Fibroblast of skin of abdomen (primary cell): ENCODE results near the gene FKTN. TPM values are rescaled to one million over a fixed set of nuclear protein-coding genes. Genes with fewer than 3 reads are reported as not detected.
"Not testable (repeated sequence)": the region's sequence is repeated elsewhere in the genome, so short reads cannot be mapped to it uniquely, and the experiment has no call there.

Experiments used
- DNase-seq: peaks from one replicate; pipeline ENCODE4 v3.0.0-alpha.2; 2013
- polyA plus RNA-seq, 2 experiments: library from polyadenylated mRNA; unstranded; fragments of 120-200 nt; gene quantifications; one replicate each; pipeline ENCODE4 v1.2.1, GENCODE V29; 2013; ENCODE audit not compliant: insufficient read length in 2 of 2

The FKTN gene
- 18.7 TPM for polyA plus RNA-seq (2013, experiment 1 of 2; ENCODE audit: insufficient read length)
- 17.6 TPM for polyA plus RNA-seq (2013, experiment 2 of 2; ENCODE audit: insufficient read length)

DNA sequence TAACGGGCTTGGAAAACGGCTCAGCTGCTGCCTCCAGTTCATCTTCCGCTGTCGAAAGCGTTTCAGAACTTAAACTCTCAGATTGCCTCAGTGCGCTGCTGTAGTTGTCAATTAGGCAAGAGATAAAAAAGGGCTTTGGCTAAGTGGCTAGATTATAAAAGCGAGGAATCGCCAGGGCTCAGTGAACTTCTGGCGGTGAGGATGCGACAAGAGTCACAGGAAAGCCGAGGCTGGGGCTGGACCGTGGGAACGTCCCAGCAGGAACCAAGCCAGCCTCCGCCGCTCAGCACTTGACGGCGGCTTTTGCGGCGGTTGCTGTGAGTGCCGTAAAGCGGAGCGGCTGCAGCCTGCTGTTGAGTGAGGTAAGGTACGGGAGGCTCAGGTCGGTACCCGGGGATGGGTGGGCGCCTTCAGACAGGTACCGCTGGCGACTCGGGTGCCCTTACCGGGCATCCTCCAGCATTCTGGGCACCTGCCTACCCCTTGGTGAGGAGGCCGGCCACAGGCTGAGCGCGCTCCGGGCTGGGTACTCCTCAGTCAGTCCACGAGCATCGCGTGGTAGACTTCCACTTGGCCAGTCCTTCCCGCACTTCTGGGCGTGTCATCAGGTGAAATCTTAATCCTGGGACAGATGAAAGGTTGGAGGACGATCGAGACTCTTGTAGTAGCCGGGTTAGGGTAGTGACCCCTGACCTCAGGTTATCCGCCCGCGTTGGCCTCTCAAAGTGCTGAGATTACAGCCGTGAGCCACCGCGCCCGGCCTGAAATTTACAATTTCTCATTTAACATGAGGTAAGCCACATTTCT lies at the start of gene FKTN:
FKTN (plus strand) TSS at position 328 of the 807 bp plus-strand sequence. CDS start 16,902 bp downstream, outside the sequence.
- peak; percentile 82 for DNase-seq

DNA sequence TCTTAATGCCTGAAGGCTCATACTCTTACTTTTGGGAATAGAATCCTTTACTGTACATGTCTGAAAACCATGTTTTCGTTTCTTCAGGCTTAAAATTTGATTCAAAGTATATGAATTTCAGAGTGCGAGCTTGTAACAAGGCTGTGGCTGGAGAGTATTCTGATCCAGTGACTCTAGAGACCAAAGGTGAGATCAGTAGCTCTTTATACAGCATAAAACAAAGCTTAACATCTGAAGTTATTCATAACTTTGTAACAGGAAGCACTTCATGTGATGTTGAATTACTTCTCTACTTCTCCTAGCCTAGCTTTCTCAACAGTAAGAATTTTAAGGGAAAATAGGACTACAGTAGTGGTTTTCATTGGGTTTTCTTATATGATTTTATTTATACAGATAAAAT lies 49.4 kb upstream of the FKTN start:
- no peak for DNase-seq

DNA sequence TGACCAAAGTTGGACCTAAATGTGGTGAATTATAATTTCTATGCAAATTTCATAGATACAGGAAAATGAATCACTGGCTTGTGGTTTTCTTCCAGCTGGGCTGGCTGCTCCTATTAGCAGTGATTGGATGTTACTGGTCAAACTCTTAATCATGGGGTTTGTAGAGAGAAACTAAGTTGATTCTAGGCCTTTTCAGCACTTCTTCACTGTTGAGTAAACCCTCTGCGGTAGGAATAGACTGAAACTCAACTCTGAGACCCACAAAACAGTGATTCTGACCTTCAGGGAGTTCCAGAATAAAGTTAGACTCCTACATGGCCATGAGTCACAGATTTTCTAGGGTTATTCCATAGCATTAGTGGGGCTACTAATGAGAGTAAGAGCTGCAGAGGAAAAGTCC lies 47.9 kb upstream of the FKTN start:
- peak; percentile 83 for DNase-seq

DNA sequence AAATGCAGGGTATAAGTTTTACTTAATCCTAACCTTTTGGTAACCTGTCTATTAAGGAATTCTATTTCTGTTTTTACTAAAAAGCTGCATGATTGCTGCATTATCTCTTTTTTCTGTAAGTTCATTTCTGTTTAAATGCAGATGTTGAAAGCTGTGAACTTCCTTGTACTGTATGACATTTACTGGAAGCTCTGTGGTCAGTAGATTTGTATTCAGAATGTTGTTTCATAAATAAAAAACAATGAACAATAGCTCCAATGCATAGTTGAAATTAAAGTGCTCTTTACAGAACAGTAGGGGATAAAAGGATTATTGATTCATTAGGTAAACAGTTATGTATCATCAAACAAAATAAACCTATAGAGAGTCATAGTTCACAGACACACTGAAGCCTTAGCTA lies 46.5 kb upstream of the FKTN start:
- no peak for DNase-seq

DNA sequence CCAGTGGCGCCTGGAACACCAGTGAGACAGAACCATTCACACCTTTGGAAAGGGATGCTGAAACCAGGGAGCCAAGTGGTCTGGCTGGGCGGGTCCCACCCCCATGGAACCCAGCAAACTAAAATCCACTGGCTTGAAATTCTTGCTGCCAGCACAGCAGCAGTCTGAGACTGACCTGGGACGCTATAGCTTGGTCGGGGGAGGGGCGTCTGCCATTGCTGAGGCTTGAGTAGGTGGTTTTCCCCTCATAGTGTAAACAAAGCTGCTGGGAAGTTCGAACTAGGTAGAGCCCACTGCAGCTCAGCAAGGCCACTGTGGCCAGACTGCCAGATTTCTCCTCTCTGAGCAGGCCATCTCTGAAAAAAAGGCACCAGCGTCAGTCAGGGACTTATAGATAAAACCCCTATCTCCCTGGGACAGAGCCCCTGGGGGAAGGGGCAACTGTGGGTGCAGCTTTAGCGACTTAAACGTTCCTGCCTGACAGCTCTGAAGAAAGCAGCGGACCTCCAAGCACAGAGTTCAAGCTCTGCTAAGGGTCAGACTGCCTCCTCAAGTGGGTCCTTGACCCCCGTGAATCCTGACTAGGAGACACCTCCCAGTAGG lies 42.0 kb upstream of the FKTN start:
- DNase-seq: no peak

DNA sequence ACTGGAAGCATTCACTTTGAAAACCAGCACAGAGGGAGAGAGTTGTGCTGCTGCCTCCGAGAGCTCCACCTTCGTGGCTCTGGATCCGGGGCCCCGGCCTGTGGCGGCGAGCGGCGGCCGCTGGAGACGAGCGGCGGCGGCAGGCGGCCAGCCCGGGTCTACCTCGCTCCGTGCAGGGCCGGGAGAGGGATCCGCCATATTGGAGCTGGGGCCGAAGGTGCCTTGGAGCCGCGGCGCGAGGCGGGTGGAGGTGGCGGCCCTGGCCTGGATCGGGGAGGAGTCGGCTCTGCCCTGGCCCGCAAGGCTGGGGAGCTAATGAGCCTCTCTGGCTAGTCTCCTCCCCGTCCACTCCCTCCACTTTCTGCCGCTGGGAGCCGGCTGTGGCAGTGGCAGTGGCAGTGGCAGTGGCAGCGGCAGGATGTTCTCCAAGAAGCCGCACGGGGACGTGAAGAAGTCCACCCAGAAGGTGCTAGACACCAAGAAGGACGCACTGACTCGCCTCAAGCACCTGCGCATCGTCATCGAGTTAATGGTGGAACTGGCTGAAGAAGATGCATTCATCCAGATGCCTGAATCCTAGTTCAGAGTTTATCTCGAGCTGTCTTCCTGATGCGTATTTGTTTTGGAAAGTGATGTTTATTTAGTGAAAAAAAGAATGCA lies 38.1 kb upstream of the FKTN start:
- DNase-seq: not testable (repeated sequence)

DNA sequence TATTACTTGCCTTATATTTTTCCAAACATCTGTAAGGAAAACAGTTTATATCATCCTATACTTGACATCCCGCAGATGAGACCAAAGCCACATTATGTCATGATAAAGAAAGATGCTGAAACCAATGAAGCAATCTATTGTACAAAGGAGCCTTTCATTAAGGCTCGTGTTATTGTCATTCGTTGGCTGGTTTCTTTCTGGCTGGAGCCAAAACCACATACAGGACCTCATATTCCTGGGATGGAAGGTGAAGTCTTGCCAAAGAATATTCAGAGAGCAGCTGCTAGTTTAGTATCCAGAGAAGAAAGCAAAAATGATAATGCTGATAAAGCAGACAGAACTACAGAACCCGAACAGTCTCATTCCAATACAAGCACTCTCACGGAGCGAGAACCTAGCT lies 36.9 kb upstream of the FKTN start:
- not testable (repeated sequence) for DNase-seq

DNA sequence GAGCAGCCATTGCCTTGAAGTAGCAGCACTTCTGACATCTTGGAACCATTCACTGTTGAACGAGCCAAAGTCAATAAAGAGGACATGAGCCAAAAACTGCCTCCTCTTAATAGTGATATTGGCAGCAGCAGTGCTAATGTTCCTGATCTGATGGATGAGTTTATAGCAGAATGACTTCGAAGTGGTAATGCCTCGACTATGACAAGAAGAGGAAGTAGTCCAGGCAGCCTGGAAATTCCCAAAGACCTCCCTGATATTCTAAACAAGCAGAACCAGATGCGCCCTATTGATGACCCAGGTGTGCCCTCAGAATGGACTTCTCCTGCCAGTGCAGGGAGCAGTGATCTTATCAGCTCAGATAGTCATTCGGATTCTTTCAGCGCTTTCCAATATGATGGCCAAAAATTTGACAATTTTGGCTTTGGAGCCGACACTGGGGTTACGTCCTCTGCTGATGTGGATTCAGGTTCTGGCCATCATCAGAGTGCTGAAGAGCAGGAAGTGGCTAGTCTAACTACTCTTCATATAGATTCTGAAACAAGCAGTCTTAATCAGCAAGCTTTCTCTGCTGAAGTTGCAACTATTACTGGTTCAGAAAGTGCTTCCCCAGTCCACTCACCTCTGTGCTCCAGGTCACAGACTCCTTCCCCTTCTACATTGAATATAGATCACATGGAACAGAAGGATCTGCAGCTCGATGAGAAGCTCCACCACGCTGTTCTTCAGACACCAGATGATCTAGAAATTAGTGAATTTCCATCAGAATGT lies 35.1 kb upstream of the FKTN start:
- not testable (repeated sequence) for DNase-seq

DNA sequence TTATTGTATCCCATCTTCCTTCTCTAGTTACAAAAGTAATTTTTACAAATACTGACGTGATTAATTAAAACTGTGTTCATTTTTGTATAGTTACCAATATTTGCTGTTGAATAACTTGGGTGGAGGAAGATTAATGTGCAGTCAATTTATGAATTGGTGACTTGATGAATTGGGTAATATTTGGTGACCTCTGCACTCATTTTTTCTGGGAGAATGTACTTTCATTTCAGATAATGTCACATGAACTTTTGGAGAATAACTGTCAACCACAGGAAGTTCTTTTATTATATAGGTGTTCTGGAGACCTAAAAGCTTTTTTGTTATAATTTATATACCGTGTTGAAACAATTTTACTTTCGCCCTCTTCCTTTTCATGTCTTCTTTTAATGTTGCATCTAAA lies 26.4 kb upstream of the FKTN start:
- DNase-seq: no peak

DNA sequence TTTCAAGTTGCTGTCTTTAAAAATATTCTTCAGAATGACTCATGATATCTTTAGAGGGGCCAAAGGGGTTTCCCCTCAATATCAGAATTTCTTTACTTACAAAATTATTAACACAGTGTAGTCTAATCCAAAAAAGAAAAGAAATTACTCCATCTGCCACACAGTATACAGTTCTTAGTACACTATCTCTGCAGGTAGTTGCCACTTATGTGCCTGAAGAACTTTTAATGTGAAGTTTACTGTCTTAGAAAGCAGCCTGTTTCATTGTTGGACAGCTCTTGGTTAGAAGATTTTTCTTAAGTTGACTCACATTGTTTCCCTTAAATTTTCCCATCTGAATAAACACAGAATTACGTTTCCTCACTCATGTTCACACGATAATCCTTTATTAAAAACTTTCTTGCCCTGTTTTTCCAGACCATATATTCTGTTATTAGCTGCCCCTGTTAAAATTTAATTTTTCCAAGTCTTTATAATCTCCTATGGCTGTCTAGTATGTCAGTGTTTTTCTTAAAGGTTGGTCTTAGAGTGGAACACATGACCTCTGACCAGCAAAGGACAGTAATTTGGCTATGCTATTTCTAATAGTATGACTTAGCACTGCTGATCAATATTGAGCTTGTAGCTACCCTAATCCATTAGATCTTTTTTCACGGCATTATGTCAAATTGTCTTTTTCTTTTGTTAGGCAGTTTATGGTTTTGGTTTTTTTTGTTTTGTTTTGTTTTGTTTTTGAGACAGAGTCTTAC lies 21.8 kb upstream of the FKTN start:
- DNase-seq: no peak

DNA sequence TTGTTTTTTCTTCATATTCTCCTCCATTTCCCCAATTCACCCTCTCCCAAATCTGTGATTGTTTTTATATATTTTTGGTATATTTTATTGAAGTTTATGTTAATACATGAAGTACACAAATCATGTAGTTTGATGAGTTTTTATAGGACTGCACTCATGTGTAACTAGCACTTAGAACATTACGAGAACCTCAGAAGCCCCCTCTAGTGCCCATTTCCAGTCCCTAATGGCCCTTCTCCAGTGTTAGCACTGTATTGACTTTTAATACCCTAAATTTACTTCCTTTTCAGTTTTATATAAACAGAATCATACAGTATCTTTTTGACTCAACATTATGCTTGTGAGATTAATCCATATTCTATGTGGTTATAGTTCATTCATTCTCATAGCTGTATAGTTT lies 18.5 kb upstream of the FKTN start:
- no peak for DNase-seq

DNA sequence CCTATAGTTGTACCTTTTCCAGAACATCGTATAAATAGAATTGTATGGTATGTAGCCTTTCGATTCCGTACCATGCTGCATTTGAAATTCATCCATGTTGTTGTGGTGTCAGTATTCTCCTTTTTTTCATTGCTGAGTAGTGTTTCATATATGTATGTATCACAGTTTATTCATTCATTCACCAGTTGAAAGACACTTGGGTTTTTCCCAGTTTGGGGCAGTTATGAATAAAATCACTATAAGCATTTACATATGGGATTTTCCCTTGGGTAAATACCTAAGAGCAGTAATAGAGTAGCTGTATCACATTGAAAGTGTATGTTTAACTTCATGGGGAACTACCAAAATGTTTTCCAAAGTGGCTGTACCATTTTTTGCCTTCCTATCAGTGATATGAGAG lies 16.1 kb upstream of the FKTN start:
- no peak for DNase-seq

DNA sequence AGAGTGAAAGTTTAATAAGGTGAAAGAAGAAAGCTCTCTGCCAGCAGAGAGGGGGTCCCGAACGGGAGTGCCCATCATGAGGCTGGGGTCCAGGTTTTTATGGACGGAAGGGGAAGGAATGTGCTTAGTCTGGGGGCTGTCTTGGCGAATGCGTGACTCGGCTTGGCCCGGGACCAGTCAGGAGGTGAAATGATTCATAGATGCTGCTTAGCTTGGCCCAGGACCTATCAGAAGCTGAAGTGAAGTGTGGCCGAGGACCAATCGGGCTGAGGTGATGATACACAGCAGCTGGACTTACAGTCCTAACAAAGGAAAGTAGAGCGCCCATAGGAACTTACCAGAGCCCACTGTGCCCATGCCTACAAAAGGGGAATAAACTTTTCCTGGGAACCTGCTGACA lies 3.9 kb upstream of the FKTN start:
- DNase-seq: peak; percentile 1

DNA sequence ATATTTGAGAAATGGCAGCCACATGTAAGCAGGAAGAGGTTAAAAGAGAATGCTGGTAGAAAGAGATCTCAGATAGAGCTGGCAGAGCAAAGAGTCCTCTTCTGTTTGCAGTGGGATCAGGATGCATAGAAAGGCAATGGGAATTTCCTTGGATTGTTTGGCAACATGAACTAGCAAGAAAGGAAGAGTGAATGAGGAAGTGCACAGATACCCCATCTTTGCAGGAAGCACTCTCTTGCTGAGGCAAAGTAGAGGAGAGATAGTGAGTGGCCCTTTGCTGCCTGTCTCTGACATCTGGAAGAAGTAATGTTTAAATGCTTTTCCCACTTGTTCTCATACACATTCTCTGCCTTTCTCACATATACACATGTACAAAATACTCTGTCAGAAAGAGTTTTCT lies 14.5 kb downstream of the FKTN start:
- no peak for DNase-seq

DNA sequence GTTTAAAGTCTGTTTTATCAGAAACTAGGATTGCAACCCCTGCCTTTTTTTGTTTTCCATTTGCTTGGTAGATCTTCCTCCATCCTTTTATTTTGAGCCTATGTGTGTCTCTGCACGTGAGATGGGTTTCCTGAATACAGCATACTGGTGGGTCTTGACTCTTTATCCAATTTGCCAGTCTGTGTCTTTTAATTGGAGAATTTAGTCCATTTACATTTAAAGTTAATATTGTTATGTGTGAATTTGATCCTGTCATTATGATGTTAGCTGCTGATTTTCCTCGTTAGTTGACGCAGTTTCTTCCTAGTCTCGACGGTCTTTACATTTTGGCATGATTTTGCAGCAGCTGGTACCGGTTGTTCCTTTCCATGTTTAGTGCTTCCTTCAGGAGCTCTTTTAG lies 22.0 kb downstream of the FKTN start:
- not testable (repeated sequence) for DNase-seq

DNA sequence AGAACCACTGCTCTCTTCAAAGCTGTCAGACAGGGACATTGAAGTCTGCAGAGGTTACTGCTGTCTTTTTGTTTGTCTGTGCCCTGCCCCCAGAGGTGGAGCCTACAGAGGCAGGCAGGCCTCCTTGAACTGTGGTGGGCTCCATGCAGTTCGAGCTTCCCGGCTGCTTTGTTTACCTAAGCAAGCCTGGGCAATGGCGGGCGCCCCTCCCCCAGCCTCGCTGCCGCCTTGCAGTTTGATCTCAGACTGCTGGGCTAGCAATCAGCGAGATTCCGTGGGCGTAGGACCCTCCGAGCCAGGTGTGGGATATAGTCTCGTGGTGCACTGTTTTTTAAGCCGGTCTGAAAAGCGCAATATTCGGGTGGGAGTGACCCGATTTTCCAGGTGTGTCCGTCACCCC lies 23.6 kb downstream of the FKTN start:
- DNase-seq: not testable (repeated sequence)

DNA sequence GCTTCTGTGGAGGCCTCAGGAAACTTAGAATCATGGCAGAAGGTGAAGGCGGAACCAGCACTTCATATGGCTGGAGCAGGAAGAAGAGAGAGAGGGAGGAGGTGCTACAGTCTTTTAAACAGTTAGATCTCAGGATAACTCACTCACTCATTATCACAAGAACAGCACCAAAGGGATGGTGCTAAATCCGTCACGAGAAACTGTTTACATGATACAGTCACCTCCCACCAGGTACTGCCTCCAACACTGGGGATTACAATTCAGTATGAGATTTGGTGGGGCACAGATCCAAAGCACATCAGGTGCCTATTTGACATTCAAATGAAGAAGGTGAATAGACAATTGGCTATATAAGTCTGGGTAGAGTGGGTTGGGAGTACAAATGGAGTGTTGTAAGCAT lies 35.2 kb downstream of the FKTN start:
- DNase-seq: no peak

DNA sequence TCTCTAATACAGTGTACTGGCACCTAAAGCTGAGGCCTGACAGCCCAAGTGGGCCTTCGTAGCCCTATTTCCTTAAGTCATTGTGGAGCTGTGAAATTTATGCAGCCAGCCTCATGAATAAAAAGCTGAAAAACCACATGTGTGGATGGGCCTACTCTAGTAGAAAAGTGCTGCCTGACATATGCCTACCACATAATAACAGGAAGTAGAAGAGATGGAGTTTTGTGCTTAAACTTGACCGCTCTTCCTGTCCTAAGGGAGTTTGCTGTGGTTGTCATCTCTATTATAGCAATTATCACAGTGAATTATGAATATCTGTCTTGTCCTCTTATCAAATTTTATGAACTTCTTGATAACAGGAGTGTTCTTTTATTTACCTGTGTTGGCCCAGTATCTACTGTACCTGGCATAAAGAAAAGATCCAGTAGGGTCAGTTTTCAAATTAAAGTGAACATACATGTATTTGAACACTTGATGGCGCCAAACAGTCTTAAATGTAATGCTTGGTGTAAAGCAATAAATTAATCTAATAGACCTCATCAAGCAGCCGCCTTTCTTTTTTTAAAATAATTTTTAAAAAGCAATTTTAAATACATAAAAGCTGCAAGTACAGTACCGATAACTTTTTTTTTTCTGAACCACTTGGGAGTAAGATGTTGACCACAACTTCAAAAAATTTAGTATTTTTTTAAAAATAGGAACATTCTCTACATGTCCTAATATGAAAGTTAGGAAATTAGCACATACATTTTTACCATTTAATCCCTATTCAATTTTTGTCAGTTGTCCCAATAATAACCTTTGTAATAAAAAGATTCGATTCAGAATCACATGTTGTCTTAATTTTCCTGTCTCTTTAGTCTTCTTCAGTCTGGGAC lies 51.0 kb downstream of the FKTN start:
- peak; percentile 22 for DNase-seq

DNA sequence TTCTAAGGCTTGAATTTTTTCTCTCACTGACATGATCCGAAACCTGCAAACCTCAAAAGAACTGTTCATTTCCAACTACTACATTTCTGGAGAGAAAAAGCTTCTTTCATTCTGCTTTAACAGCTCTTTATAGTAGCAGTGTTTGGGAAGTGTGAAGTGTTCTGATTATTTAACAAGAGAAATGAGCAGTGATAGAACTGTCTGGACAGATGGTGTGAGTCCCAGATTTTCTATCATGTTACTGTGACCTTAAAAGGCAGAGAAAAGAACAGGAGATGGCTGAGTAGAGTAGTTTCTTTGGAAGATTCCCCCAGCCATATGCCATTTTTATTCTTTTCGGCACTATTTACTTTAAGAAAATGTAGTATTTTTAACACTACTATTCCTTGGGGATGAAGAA lies 63.1 kb downstream of the FKTN start:
- DNase-seq: no peak

DNA sequence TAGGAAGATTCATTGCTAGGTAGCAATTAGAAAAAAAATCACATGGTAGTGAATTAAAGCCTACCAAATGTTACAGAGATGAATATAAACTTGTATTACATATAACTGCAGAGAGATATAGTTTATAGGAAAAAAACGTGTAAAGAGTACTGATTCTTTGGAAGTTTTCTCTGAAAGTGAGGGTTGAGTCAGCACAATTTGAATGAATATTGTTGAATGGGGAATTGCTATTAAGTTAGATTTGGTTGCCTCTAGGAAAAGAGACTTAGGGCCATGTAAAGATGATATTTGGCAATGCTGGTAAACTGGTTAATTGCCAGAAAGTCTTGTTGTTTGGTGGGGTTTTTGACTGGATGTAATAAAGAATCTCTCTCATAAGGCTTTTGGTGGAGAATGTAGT lies 67.2 kb downstream of the FKTN start:
- DNase-seq: no peak

DNA sequence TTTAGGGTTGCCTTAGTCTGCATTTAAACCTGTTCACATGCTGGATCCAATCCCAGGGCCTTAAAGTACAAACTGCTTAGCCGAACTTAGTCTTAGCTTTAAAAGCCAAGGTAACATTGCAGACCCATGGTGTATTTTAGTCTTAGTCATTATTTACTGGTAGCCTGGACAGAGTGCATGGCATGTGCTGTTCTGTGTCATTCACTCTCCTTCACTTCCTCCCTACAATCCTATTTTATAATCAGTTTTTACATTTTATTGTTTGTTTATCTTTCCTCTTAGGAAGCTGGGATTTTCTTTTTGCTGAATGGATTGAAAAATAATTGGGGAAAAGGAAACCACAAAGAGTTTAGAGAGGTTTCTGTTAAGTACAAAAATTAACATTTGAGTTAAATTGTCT lies 74.9 kb downstream of the FKTN start:
- no peak for DNase-seq
